ENCODE results near the gene MEIS3.

- TF ChIP-seq SIX5 (IDR thresholded peaks at IDR 0.05; ENCODE audit: borderline replicate concordance in 1 of 2, insufficient read depth in 1 of 2, low read depth in 1 of 2, low read length in 2 of 2) (no peak), ZNF274 (IDR thresholded peaks at IDR 0.05; ENCODE audit: borderline replicate concordance, low read depth, low read length) (no peak), SRSF1 (IDR thresholded peaks at IDR 0.05; ENCODE audit: low read depth, low read length) (no peak), MYC (IDR thresholded peaks at IDR 0.05; ENCODE audit: low read depth, low read length) (no peak), MYC (CRISPR knock-in tag; IDR thresholded peaks at IDR 0.05; ENCODE audit: borderline replicate concordance, low read depth) (no peak), ZNF24 (IDR thresholded peaks at IDR 0.05) (no peak), POLR3A (IDR thresholded peaks at IDR 0.05; ENCODE audit: borderline replicate concordance, extremely low read depth, insufficient read depth, insufficient read length) (no peak), ETV6 (IDR thresholded peaks at IDR 0.05; ENCODE audit: borderline replicate concordance in 1 of 2, low read depth in 2 of 2, low read length in 1 of 2) (no peak), ETV6 (CRISPR knock-in tag; IDR thresholded peaks at IDR 0.05; ENCODE audit: borderline replicate concordance) (no peak), ZNF146 (CRISPR knock-in tag; IDR thresholded peaks at IDR 0.05; ENCODE audit: unreplicated experiment) (no peak)
- TF ChIP-seq, protein P1, sequence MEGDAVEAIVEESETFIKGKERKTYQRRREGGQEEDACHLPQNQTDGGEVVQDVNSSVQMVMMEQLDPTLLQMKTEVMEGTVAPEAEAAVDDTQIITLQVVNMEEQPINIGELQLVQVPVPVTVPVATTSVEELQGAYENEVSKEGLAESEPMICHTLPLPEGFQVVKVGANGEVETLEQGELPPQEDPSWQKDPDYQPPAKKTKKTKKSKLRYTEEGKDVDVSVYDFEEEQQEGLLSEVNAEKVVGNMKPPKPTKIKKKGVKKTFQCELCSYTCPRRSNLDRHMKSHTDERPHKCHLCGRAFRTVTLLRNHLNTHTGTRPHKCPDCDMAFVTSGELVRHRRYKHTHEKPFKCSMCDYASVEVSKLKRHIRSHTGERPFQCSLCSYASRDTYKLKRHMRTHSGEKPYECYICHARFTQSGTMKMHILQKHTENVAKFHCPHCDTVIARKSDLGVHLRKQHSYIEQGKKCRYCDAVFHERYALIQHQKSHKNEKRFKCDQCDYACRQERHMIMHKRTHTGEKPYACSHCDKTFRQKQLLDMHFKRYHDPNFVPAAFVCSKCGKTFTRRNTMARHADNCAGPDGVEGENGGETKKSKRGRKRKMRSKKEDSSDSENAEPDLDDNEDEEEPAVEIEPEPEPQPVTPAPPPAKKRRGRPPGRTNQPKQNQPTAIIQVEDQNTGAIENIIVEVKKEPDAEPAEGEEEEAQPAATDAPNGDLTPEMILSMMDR (IDR thresholded peaks at IDR 0.05 in 2 of 3, conservative IDR thresholded peaks at IDR 0.05 in 1 of 3; ENCODE audit: insufficient read depth in 2 of 3, low read depth in 1 of 3, low read length in 3 of 3), result peak; percentile 89 to 93 (median 93)
These were observed 17.5 kb upstream of the MEIS3 start for GRCh38 chr19:47436712-47437401.
